RWPE2 (cell line): ENCODE results near the gene RABGAP1.

ENCODE experiments used
- ATAC-seq: fragments of 200-7000 bp; cut with Tn5 transposase; 3 replicates; pipeline ENCODE4 v1.9.1; 2021; ENCODE audit warnings: low read depth
- DNase-seq: peaks from one replicate; pipeline ENCODE4 v3.0.0-alpha.2; 2020; ENCODE audit warnings: low spot score
- H3K27ac ChIP-seq: fragments of 450-650 bp; 2 replicates; pipeline ENCODE4 v1.5.1; 2017; ENCODE audit warnings: mild to moderate bottlenecking; ENCODE audit not compliant: poor library complexity, severe bottlenecking
- H3K27me3 ChIP-seq: fragments of 250-450 bp; sonication (Bioruptor Pico); 2 replicates; pipeline ENCODE4 v1.5.1; 2021; ENCODE audit warnings: mild to moderate bottlenecking, moderate library complexity; ENCODE audit not compliant: insufficient read depth, poor library complexity, severe bottlenecking
- H3K36me3 ChIP-seq: fragments of 250-450 bp; sonication (Bioruptor Pico); 2 replicates; pipeline ENCODE4 v1.5.1; 2020; ENCODE audit warnings: low read depth, mild to moderate bottlenecking, moderate library complexity
- H3K4me1 ChIP-seq: fragments of 250-450 bp; sonication (Bioruptor Pico); 2 replicates; pipeline ENCODE4 v1.5.1; 2021; ENCODE audit warnings: mild to moderate bottlenecking, moderate library complexity; ENCODE audit not compliant: insufficient read depth, poor library complexity, severe bottlenecking
- H3K4me3 ChIP-seq: fragments of 250-450 bp; sonication (Bioruptor Pico); 2 replicates; pipeline ENCODE4 v1.5.1; 2021; ENCODE audit warnings: mild to moderate bottlenecking, moderate library complexity; ENCODE audit not compliant: severe bottlenecking
- H3K9me3 ChIP-seq: fragments of 250-450 bp; sonication (Bioruptor Pico); 2 replicates; pipeline ENCODE4 v1.5.1; 2021; ENCODE audit warnings: mild to moderate bottlenecking, moderate library complexity; ENCODE audit not compliant: severe bottlenecking
- CTCF ChIP-seq: fragments of 450-650 bp; IDR thresholded peaks from one replicate; pipeline ENCODE4 v1.5.1; 2017; ENCODE audit warnings: mild to moderate bottlenecking, moderate library complexity; ENCODE audit not compliant: poor library complexity, severe bottlenecking

The RABGAP1 gene

GRCh38 chr9:123105490-123105889, 164.7 kb downstream of the RABGAP1 start:
- Histone ChIP-seq H3K4me3 (no peak overlapping the region), H3K4me1 (no peaks in the 10 kb centered on the region), H3K27ac (no peak overlapping the region), H3K27me3 (no peaks in the 10 kb centered on the region), H3K9me3 (no peaks in the 10 kb centered on the region), H3K36me3 (peaks cover 48% of the 10 kb centered on the region)
- no peak for ATAC-seq
- no peak for TF ChIP-seq CTCF
- no peak for DNase-seq

- Histone ChIP-seq H3K27me3 (no peaks in the 10 kb centered on the region), H3K4me1 (no peaks in the 10 kb centered on the region), H3K36me3 (peaks cover 25% of the 10 kb centered on the region), H3K4me3 (no peak overlapping the region), H3K27ac (no peak overlapping the region), H3K9me3 (no peaks in the 10 kb centered on the region)
- TF ChIP-seq CTCF: no peak
- DNase-seq (no peak), ATAC-seq (no peak)
Measured at GRCh38 chr9:123107639-123108285, 166.9 kb downstream of the RABGAP1 start.

- ATAC-seq (no peak), DNase-seq (no peak)
- no peak overlapping the region for H3K4me3 ChIP-seq
- H3K27ac ChIP-seq: no peak overlapping the region
- peaks cover 19% of the 10 kb centered on the region for H3K36me3 ChIP-seq
- H3K4me1 ChIP-seq: no peaks in the 10 kb centered on the region
- TF ChIP-seq CTCF: no peak
- no peaks in the 10 kb centered on the region for H3K27me3 ChIP-seq
- no peaks in the 10 kb centered on the region for H3K9me3 ChIP-seq
Measured at GRCh38 chr9:123108976-123109375, 168.2 kb downstream of the RABGAP1 start.

GRCh38 chr9:123109540-123110279, 168.9 kb downstream of the RABGAP1 start:
- no peak for TF ChIP-seq CTCF
- no peak for ATAC-seq
- Histone ChIP-seq H3K27me3 (no peaks in the 10 kb centered on the region), H3K36me3 (peaks cover 11% of the 10 kb centered on the region), H3K4me1 (no peaks in the 10 kb centered on the region), H3K27ac (no peak overlapping the region), H3K4me3 (no peak overlapping the region), H3K9me3 (no peaks in the 10 kb centered on the region)
- DNase-seq: no peak
